ENCODE data around the gene KATNA1.
A peak's percentile ranks its signal among the peaks of the same experiment; 100 is the strongest.

Gene KATNA1

GRCh38 chr6:149608381-149608982 is 40.0 kb downstream of the KATNA1 start:
- DNase-seq: no peak

GRCh38 chr6:149600508-149600907 is 48.0 kb downstream of the KATNA1 start:
- no peak for DNase-seq

GRCh38 chr6:149593408-149593807 is 55.1 kb downstream of the KATNA1 start:
- no peak for DNase-seq

GRCh38 chr6:149592983-149593382 is 55.5 kb downstream of the KATNA1 start:
- no peak for DNase-seq

GRCh38 chr6:149586149-149586548 is 62.4 kb downstream of the KATNA1 start:
- DNase-seq: no peak

- no peak for DNase-seq
Observed at GRCh38 chr6:149581349-149581748, 67.2 kb downstream of the KATNA1 start.

GRCh38 chr6:149580880-149581279 is 67.6 kb downstream of the KATNA1 start:
- no peak for DNase-seq

- no peak for DNase-seq
Observed at GRCh38 chr6:149567945-149568585, 80.4 kb downstream of the KATNA1 start.

GRCh38 chr6:149567194-149567586 is 81.3 kb downstream of the KATNA1 start:
- DNase-seq: no peak

- DNase-seq: peak; percentile 26
Observed at GRCh38 chr6:149566410-149567193, 81.9 kb downstream of the KATNA1 start.

GRCh38 chr6:149565527-149566409 is 82.7 kb downstream of the KATNA1 start, which contains the start of gene GINM1:
Gene GINM1 (plus strand): TSS chr6:149566375. CDS start chr6:149566415, 40 bp downstream.
- DNase-seq: peak; percentile 94

- no peak for DNase-seq
Observed at GRCh38 chr6:149563928-149564325, 84.6 kb downstream of the KATNA1 start.

GRCh38 chr6:149563203-149563927 is 85.1 kb downstream of the KATNA1 start:
- no peak for DNase-seq

- DNase-seq: peak; percentile 13
Observed at GRCh38 chr6:149560736-149561135, 87.8 kb downstream of the KATNA1 start.

GRCh38 chr6:149559389-149559788 is 89.1 kb downstream of the KATNA1 start:
- DNase-seq: no peak

GRCh38 chr6:149558029-149558428 is 90.5 kb downstream of the KATNA1 start:
- DNase-seq: no peak

GRCh38 chr6:149551920-149552319 is 96.6 kb downstream of the KATNA1 start:
- no peak for DNase-seq

GRCh38 chr6:149545754-149546471 is 102.6 kb downstream of the KATNA1 start, which contains the start of gene PPIL4:
Gene PPIL4 (minus strand): TSS chr6:149546043. CDS start chr6:149546005, 38 bp downstream.
- DNase-seq: peak; percentile 94

GRCh38 chr6:149545258-149545753 is 103.2 kb downstream of the KATNA1 start:
- peak; percentile 79 for DNase-seq

All from CD4-positive, alpha-beta T cell treated with Interleukin-4 for 4 hours (primary cell).